Upper lobe of left lung (tissue), 6 donors: ENCODE data around the gene TTLL5. TPM values are rescaled to one million over a fixed set of nuclear protein-coding genes. Genes with fewer than 3 reads are reported as not detected.

Experiments
- ATAC-seq, 2 donors: fragments of 200-7000 bp; cut with Tn5 transposase; one replicate each; pipeline ENCODE4 v1.9.1; 2022; ENCODE audit warnings: mild to moderate bottlenecking in 2 of 2, moderate library complexity in 2 of 2; ENCODE audit not compliant: low FRiP score in 2 of 2
- DNase-seq, 2 donors: peaks; one replicate each; pipeline ENCODE4 v3.0.0-alpha.2; 2019 to 2020
- H3K27ac ChIP-seq, 4 donors: fragments of 200-600 bp; sonication (generic); one replicate each; pipeline ENCODE4 v1.5.1; 2016 to 2019
- H3K27me3 ChIP-seq, 4 donors: fragments of 200-600 bp; sonication (generic); one replicate each; pipeline ENCODE4 v1.5.1; 2017 to 2019
- H3K36me3 ChIP-seq, 4 donors: fragments of 200-600 bp; sonication (generic); one replicate each; pipeline ENCODE4 v1.5.1; 2016 to 2019
- H3K4me1 ChIP-seq, 4 donors: fragments of 200-600 bp; sonication (generic); one replicate each; pipeline ENCODE4 v1.5.1; 2018 to 2019
- H3K4me3 ChIP-seq, 4 donors: fragments of 200-600 bp; sonication (generic); one replicate each; pipeline ENCODE4 v1.5.1; 2017 to 2019; ENCODE audit warnings: mild to moderate bottlenecking in 2 of 4, moderate library complexity in 1 of 4
- H3K9me3 ChIP-seq, 4 donors: fragments of 200-600 bp; sonication (generic); one replicate each; pipeline ENCODE4 v1.5.1; 2018 to 2019
- CTCF ChIP-seq, 6 experiments: fragments of 450-650 bp in 4 of 6; fragments of 200-600 bp in 2 of 6; sonication (generic) in 2 of 6; IDR thresholded peaks; one replicate each; pipeline ENCODE4 v1.5.1; 2016 to 2019; ENCODE audit warnings: antibody characterized with exemption in 6 of 6
- EP300 ChIP-seq, 4 donors: sonication (generic); formaldehyde crosslinking; IDR thresholded peaks; one replicate each; pipeline ENCODE4 v1.5.1; 2017; ENCODE audit warnings: antibody characterized with exemption in 4 of 4, control low read depth in 2 of 4
- POLR2A ChIP-seq, 4 donors: fragments of 450-650 bp; IDR thresholded peaks; one replicate each; pipeline ENCODE4 v1.5.1; 2016 to 2017; ENCODE audit warnings: antibody characterized with exemption in 4 of 4, mild to moderate bottlenecking in 2 of 4
- POLR2AphosphoS5 ChIP-seq, 2 donors: sonication (generic); formaldehyde crosslinking; IDR thresholded peaks; one replicate each; pipeline ENCODE4 v1.5.1; 2017; ENCODE audit warnings: antibody characterized with exemption in 2 of 2
- WGBS, 2 donors: methylation state at CpG; one replicate each; pipeline ENCODE4 v1.1.5; 2017 to 2018; 5-methylcytosine and 5-hydroxymethylcytosine counted together
- total RNA-seq, 6 donors: library from RNA; depleted of rRNA in 4 of 6; stranded (reverse); fragments of >200 nt in 4 of 6; gene quantifications; one replicate each; pipeline versions ENCODE4 v1.1.0 to v1.2.1, GENCODE V29; 2016 to 2021
- donor health status: DM: no; HTN: no; CAD: no; lungs with moderate emphysema.
- donor health status: DM: no; HTN: yes; CAD: no; lungs with severe emphysema.

TTLL5 gene
- total RNA-seq, 6 donors from 2014 or later = 24.5 to 85.9 (median 33.5) TPM

GRCh38 chr14:75854111-75854799, 193.2 kb downstream of the TTLL5 start:
- TF ChIP-seq EP300 (IDR thresholded peaks at IDR 0.05) (no peak), POLR2A (IDR thresholded peaks at IDR 0.05) (no peak), CTCF (IDR thresholded peaks at IDR 0.05) (no peak), POLR2AphosphoS5 (IDR thresholded peaks at IDR 0.05) (no peak)
- DNase-seq = no peak
- no peak overlapping the region for H3K4me3 ChIP-seq
- ATAC-seq = no peak
- H3K9me3 ChIP-seq = no peaks in the 10 kb centered on the region
- H3K4me1 ChIP-seq = no peaks in the 10 kb centered on the region
- H3K27ac ChIP-seq = no peak overlapping the region
- H3K36me3 ChIP-seq = peaks cover 0 to 7% (median 0%) of the 10 kb centered on the region in 4 donors
- WGBS, 2 donors = 73 to 81% methylated on average over 6 of the region's 6 CpGs
- no peaks in the 10 kb centered on the region for H3K27me3 ChIP-seq

GRCh38 chr14:75857199-75857598, 196.2 kb downstream of the TTLL5 start:
- Histone ChIP-seq H3K27ac (no peak overlapping the region), H3K4me3 (no peak overlapping the region), H3K9me3 (no peaks in the 10 kb centered on the region), H3K27me3 (no peaks in the 10 kb centered on the region), H3K4me1 (peaks cover 0 to 6% (median 0%) of the 10 kb centered on the region in 4 donors), H3K36me3 (peaks cover 0 to 7% (median 0%) of the 10 kb centered on the region in 4 donors)
- DNase-seq (no peak), ATAC-seq (no peak)
- TF ChIP-seq EP300 (IDR thresholded peaks at IDR 0.05) (no peak), POLR2AphosphoS5 (IDR thresholded peaks at IDR 0.05) (no peak), CTCF (IDR thresholded peaks at IDR 0.05) (no peak), POLR2A (IDR thresholded peaks at IDR 0.05) (no peak)
- 96 to 100% methylated on average over 1 of the region's 1 CpG for WGBS, 2 donors

GRCh38 chr14:75858362-75858761, 197.3 kb downstream of the TTLL5 start:
- ATAC-seq (no peak), DNase-seq (no peak)
- TF ChIP-seq POLR2AphosphoS5 (IDR thresholded peaks at IDR 0.05) (no peak), CTCF (IDR thresholded peaks at IDR 0.05) (no peak), EP300 (IDR thresholded peaks at IDR 0.05) (no peak), POLR2A (IDR thresholded peaks at IDR 0.05) (no peak)
- Histone ChIP-seq H3K4me1 (peaks cover 0 to 6% (median 0%) of the 10 kb centered on the region in 4 donors), H3K9me3 (no peaks in the 10 kb centered on the region), H3K27ac (no peak overlapping the region), H3K36me3 (peaks cover 0 to 7% (median 0%) of the 10 kb centered on the region in 4 donors), H3K27me3 (no peaks in the 10 kb centered on the region), H3K4me3 (no peak overlapping the region)
- 74 to 77% methylated on average over 2 of the region's 2 CpGs for WGBS, 2 donors

DNA sequence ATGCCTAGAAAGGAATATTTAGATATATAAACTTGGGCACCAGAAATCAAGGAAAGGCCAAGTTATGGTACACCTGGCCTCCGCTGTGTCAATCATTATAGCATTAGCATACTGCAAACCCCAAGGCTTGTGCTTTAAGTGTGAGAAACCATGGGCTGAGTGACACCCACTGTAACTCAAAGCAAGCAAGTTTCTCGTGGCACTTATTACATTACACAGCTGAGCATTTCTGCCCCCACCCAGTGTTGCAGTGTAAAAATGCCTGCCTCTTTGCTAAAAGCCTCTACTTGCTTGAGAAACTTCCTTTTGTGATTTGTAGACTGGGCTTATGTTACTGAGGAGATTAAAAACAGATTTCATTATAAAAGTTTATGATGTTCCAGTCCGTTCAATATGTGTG, 198.7 kb downstream of the TTLL5 start:
- TF ChIP-seq POLR2A (IDR thresholded peaks at IDR 0.05) = no peak
- no peak for TF ChIP-seq POLR2AphosphoS5 (IDR thresholded peaks at IDR 0.05)
- TF ChIP-seq EP300 (IDR thresholded peaks at IDR 0.05) = no peak
- TF ChIP-seq CTCF (IDR thresholded peaks at IDR 0.05) = no peak
- ATAC-seq (no peak), DNase-seq (no peak)
- Histone ChIP-seq H3K4me1 (peaks cover 0 to 6% (median 0%) of the 10 kb centered on the region in 4 donors), H3K9me3 (no peaks in the 10 kb centered on the region), H3K4me3 (no peak overlapping the region), H3K27me3 (no peaks in the 10 kb centered on the region), H3K36me3 (peaks cover 0 to 7% (median 0%) of the 10 kb centered on the region in 4 donors), H3K27ac (no peak overlapping the region)
- WGBS, 2 donors = 86 to 90% methylated on average over 3 of the region's 3 CpGs
